Fibroblast of peridontal ligament (primary cell): ENCODE results near the gene ATRN.

ENCODE experiments used
- DNase-seq: peaks from one replicate; pipeline ENCODE4 v3.0.0-alpha.2; 2010; ENCODE audit errors: extremely low read depth

The ATRN gene

GRCh38 chr20:3696200-3696599 lies 225.4 kb downstream of the ATRN start:
- DNase-seq, result no peak

- no peak for DNase-seq
Measured at GRCh38 chr20:3696745-3697587, 226.1 kb downstream of the ATRN start.

- DNase-seq, result no peak
Measured at GRCh38 chr20:3697588-3698305, 226.9 kb downstream of the ATRN start.

GRCh38 chr20:3698591-3699001 lies 227.8 kb downstream of the ATRN start:
- DNase-seq, result no peak

- no peak for DNase-seq
Measured at GRCh38 chr20:3699037-3699436, 228.2 kb downstream of the ATRN start.
